UCSD-AML1 (cell line): ENCODE measurements around the gene RPL13A.
A peak's percentile ranks its signal among the peaks of the same experiment; 100 is the strongest.
"Not testable (repeated sequence)": the region's sequence is repeated elsewhere in the genome, so short reads cannot be mapped to it uniquely, and the experiment has no call there.

Experiments
- DNase-seq: peaks from one replicate; lab custom pipeline; 2025; ENCODE audit not compliant: unreplicated experiment; lab: John Stamatoyannopoulos, UW

The RPL13A gene

GRCh38 chr19:49455773-49456172 lies 31.6 kb upstream of the RPL13A start:
- no peak for DNase-seq

GRCh38 chr19:49456326-49456725 lies 31.1 kb upstream of the RPL13A start:
- no peak for DNase-seq

DNA sequence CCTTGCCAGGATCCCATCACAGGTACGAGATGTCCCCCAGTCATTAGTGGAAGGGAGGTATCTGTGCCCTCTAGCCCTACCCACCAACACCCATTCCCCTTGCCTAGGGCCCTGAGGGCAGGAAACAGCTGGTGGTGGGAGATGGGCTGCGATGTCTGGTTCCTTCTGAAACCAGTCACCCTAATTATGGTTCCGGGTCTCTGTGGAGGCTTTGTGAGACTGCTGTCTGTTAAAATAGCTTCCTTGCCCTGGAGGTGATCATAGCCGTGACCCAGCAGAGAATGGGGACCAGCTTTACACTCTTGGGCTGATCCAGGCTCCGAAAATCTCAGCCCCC lies 28.9 kb upstream of the RPL13A start:
- no peak for DNase-seq

DNA sequence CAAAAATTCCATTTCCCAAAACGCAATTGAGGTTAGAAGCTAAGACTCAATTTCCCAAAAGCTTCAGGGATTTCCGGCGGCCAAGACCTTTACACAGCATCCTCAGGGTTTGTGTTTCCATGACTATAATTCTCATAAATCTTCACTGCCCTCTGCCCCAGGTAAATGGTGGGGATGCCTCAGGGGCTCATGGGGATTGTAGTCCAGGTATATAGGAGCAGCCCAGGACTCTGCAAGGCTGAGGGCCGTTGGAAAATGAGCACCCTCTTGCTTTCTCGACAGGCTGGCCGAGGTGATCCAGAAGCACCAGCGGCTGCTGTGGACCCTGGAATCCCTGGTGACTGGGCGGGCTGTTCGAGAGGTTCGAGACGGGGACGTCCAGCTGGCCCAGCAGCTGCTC lies 28.0 kb upstream of the RPL13A start:
- no peak for DNase-seq

DNA sequence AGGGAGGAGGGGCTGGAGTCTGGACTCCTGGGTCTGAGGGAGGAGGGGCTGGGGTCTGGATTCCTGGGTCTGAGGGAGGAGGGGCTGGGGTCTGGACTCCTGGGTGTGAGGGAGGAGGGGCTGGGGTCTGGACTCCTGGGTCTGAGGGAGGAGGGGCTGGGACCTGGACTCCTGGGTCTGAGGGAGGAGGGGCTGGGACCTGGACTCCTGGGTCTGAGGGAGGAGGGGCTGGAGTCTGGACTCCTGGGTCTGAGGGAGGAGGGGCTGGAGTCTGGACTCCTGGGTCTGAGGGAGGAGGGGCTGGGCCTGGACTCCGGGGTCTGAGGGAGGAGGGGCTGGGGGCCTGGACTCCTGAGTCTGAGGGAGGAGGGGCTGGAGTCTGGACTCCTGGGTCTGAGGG lies 26.3 kb upstream of the RPL13A start:
- not testable (repeated sequence) for DNase-seq

DNA sequence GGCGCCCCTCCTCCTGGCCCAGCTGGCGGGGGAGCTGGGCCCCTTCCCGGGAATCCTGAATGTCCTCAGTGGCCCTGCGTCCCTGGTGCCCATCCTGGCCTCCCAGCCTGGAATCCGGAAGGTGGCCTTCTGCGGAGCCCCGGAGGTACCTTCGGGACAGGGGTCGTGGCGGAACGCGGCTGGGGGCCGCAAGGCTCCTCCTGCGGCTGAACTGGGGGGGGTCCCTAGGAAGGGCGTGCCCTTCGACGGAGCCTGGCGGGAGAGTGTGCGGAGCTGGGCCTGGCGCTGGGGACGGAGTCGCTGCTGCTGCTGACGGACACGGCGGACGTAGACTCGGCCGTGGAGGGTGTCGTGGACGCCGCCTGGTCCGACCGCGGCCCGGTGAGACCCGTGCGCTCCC lies 25.8 kb upstream of the RPL13A start:
- no peak for DNase-seq

DNA sequence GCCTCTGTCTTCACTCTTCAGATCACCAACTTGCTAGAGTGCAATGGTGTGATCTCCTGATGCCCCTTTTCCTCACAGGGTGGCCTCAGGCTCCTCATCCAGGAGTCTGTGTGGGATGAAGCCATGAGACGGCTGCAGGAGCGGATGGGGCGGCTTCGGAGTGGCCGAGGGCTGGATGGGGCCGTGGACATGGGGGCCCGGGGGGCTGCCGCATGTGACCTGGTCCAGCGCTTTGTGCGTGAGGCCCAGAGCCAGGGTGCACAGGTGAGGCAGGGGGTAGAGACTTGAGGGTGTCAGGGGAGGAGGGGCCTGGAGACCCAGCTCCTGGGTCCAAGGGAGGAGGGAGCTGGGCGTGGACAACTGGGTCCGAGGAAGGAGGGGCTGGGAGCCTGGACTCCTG lies 24.9 kb upstream of the RPL13A start:
- DNase-seq, result no peak

- no peak for DNase-seq
Observed at GRCh38 chr19:49463960-49464740, 23.3 kb upstream of the RPL13A start.

DNA sequence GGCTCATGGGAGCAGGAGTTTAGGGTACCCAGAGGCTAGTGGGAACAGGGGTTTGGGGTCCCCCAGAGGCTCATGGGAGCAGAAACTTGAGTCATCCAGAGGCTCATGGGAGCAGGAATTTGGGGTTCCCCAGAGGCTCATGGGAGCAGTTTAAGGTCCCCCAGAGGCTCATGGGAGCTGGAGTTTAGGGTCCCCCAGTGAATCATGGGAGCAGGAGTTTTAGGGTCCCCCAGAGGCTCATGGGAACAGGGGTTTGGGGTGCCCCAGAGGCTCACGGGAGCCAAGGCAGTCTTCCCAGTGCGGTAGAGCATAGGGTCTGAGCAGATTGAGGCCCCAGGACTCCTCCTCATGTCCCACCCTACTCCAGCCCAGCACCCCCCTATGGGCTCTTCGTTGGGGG lies 22.0 kb upstream of the RPL13A start:
- DNase-seq, result no peak

DNA sequence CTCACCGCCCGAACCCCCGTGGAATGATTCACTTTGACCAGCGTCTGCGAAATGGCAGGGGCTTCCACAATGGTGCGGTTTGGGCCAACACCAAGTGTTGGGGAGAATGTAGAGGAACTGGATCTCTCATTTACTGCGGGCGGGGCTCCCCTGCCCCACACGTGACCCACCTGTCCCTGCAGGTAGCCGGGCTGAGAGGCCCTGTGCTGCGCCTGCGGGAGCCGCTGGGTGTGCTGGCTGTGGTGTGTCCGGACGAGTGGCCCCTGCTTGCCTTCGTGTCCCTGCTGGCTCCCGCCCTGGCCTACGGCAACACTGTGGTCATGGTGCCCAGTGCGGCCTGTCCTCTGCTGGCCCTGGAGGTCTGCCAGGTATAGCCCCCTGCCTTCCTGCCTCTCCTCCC lies 19.2 kb upstream of the RPL13A start:
- no peak for DNase-seq

GRCh38 chr19:49468746-49469447 lies 18.5 kb upstream of the RPL13A start:
- DNase-seq, result peak; percentile 66

DNA sequence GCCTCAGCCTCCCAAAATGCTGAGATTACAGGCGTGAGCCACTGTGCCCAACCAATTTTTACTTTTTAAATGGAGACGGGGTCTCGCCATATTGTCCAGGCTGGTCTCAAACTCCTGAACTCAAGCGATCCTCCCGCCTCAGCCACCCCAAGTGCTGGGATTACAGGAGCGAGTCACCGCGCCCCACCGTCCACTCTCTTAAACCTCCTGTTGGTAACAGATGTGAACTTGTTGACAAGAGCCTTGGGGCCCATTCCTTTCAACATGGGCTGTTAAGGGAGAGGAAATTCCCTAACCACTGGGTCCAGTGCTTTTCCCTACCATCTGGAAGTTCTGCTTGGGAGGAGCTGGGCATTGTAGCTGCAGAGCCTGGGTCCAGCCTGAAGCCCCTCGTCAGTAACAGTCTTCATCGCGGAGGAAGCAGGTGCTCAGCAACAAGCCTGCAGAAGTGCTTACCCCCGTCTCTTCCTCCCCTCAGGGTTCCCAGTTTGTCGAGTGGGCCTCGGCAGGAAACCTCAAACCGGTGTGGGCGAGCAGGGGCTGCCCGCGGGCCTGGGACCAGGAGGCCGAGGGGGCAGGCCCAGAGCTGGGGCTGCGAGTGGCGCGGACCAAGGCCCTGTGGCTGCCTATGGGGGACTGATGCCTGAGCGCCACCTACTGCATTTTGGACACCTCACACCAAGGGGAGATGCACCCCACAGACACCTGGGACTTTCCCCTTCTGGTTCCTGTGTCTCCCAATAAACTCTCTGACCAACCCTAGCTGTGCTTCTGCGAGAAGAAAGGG lies 17.4 kb upstream of the RPL13A start:
- peak; percentile 86 for DNase-seq

GRCh38 chr19:49470615-49470978 lies 16.8 kb upstream of the RPL13A start:
- no peak for DNase-seq

- no peak for DNase-seq
Observed at GRCh38 chr19:49472936-49473335, 14.5 kb upstream of the RPL13A start.

DNA sequence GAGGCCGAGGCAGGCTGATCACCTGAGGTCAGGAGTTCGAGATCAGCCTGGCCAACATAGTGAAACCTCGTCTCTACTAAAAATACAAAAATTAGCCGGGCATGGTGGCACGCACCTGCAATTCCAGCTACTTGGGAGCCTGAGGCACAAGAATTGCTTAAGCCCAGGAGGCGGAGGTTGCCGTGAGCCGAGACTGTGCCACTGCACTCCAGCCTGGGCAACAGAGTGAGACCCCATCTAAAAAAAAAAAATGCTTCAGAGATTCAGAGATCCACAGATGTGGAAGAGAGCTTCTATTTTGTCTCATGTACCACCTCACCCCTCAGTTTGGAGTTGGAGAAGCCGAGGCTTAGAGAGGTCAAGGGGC lies 13.9 kb upstream of the RPL13A start:
- DNase-seq, result not testable (repeated sequence)

- peak; percentile 80 for DNase-seq
Observed at GRCh38 chr19:49473868-49474541, 13.4 kb upstream of the RPL13A start, which contains the start of gene FLT3LG. FLT3LG (plus strand) TSS chr19:49474215; CDS start chr19:49474640, 425 bp downstream.

- DNase-seq, result no peak
Observed at GRCh38 chr19:49474542-49474924, 12.9 kb upstream of the RPL13A start.

DNA sequence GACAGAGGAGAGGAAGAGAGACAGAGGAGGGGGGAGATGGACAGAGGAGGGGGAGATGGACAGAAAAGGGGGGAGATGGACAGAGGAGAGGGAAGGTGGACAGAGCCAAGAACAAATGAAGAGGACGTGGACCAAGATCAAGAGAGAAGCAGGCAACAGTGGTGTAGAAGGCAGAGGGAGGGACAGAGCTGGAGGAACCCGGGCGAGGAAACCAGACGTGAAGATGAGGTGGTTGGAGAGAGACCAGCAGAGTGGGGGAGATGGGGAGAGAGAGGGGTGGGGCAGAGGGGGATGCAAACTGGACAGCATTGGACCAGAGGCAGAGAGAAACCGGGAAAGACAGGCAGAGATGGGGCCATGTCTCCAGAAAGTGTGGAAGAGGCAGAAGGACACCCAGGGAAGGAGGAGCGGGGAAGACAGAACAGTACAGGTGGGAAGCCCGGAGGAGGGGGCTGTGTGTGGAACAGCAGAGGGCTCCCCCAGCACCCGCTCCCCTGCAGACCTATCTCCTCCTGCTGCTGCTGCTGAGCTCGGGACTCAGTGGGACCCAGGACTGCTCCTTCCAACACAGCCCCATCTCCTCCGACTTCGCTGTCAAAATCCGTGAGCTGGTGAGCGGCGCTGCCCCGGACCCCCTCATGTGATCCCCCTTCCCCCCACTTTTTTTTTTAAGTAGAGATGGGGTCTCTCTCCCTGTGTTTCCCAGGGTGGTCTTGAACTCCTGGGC lies 12.1 kb upstream of the RPL13A start:
- DNase-seq, result no peak

DNA sequence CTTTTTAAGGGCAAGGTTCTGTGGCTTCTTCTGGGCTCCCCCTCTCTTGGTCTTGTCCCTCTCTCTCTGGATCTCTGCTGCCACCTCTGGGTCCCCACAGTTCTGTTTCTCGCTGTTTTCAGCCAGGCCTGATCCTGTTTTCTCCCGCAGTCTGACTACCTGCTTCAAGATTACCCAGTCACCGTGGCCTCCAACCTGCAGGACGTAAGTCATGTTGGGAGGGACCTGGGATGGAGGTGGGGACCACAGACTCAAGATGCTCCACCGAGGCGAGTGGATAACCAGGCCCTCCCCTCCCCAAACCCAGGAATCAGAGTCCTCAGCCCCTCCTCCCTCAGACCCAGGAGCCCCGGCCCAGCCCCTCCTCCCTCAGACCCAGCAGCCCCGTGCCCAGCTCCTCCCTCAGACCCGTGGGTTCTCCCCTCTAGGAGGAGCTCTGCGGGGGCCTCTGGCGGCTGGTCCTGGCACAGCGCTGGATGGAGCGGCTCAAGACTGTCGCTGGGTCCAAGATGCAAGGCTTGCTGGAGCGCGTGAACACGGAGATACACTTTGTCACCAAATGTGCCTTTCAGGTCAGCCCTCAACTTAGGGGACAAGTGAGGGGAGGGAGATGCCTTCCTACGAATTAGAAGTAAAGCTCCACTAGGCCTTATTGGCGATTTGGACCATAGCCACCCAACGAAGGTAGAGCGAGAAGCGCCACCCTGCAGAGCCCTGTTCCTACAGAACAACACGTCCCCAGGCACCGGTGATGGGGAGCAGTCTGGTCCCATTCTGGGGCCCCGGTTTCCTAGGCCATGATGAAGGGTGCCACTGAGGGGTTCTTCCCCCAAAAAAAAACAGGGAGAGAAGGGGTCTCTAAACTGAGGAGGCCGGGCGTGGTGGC lies 11.2 kb upstream of the RPL13A start:
- DNase-seq, result peak; percentile 75
